H1 (cell line): ENCODE measurements around the gene SLAMF1. TPM values are rescaled to one million over a fixed set of nuclear protein-coding genes. Genes with fewer than 3 reads are reported as not detected.

Experiments used
- CTCF ChIA-PET: fragments of 300-600 bp; sonication (Branson Sonifier 250); formaldehyde crosslinking; loops from one replicate; lab custom pipeline; 2021; ENCODE audit not compliant: partially characterized antibody; lab: Charles Lee
- POLR2A ChIA-PET: fragments of 300-600 bp; sonication (Branson Sonifier 250); formaldehyde crosslinking; loops from one replicate; lab custom pipeline; 2021; ENCODE audit warnings: inconsistent platforms; ENCODE audit not compliant: partially characterized antibody; lab: Charles Lee
- DNase-seq, 2 experiments: peaks; one replicate each; pipeline versions ENCODE4 v3.0.0 to v3.0.0-alpha.2; 2010 to 2022; ENCODE audit warnings: low spot score in 2 of 2, low read depth in 1 of 2, mixed read lengths in 1 of 2
- FAIRE-seq: peaks from 2 replicates; lab custom pipeline; 2011; peaks lifted over from hg19 to GRCh38; lab: Jason Lieb, UNC
- H2AFZ ChIP-seq: 2 replicates; pipeline ENCODE4 v1.8.1; 2012; ENCODE audit warnings: low read length, inconsistent platforms
- H2AK5ac ChIP-seq: 2 replicates; pipeline ENCODE4 v1.6.1; 2013; ENCODE audit warnings: low read depth, low read length
- H2BK120ac ChIP-seq: replicated peaks from 2 replicates; pipeline ENCODE3; 2013; ENCODE audit warnings: low read depth, low read length, inconsistent platforms
- H2BK12ac ChIP-seq: 2 replicates; pipeline ENCODE4 v1.6.1; 2013; ENCODE audit warnings: low read depth, low read length
- H2BK15ac ChIP-seq: 2 replicates; pipeline ENCODE4 v1.6.1; 2013; ENCODE audit warnings: low read length
- H2BK20ac ChIP-seq: 2 replicates; pipeline ENCODE4 v1.6.1; 2013; ENCODE audit warnings: low read length
- H2BK5ac ChIP-seq: 2 replicates; pipeline ENCODE4 v1.6.1; 2013; ENCODE audit warnings: low read depth, low read length
- H3K14ac ChIP-seq: 2 replicates; pipeline ENCODE4 v1.6.1; 2013; ENCODE audit warnings: inconsistent platforms; ENCODE audit not compliant: insufficient read length
- H3K18ac ChIP-seq: 2 replicates; pipeline ENCODE4 v1.6.1; 2013; ENCODE audit warnings: low read length; ENCODE audit errors: extremely low read depth
- H3K23ac ChIP-seq: 2 replicates; pipeline ENCODE4 v1.6.1; 2013; ENCODE audit warnings: inconsistent platforms; ENCODE audit not compliant: insufficient read length
- H3K23me2 ChIP-seq: 2 replicates; pipeline ENCODE4 v1.6.1; 2013; ENCODE audit warnings: low read depth, low read length
- H3K27ac ChIP-seq: 2 replicates; pipeline ENCODE4 v1.6.1; 2011; ENCODE audit warnings: low read depth, low read length, inconsistent platforms
- H3K27me3 ChIP-seq, 4 experiments: replicated peaks in 1 of 4; 1 replicate in 1 of 4; 2 replicates in 3 of 4; pipeline versions ENCODE4 v1.6.1 to v1.8.1; 2011 to 2013; ENCODE audit warnings: low read length in 3 of 4, mild to moderate bottlenecking in 3 of 4, inconsistent platforms in 2 of 4, mixed read lengths in 2 of 4, moderate library complexity in 1 of 4; ENCODE audit not compliant: control insufficient read depth in 3 of 4, insufficient read depth in 3 of 4; ENCODE audit errors: extremely low read depth in 1 of 4
- H3K36me3 ChIP-seq, 4 experiments: 2 replicates each; pipeline versions ENCODE4 v1.6.1 to v1.8.1; 2011 to 2013; ENCODE audit warnings: mild to moderate bottlenecking in 4 of 4, low read length in 3 of 4, moderate library complexity in 2 of 4, control low read depth in 1 of 4, inconsistent platforms in 1 of 4; ENCODE audit not compliant: insufficient read depth in 4 of 4, control insufficient read depth in 2 of 4
- H3K4ac ChIP-seq: replicated peaks from 2 replicates; pipeline ENCODE3; 2013; ENCODE audit warnings: low read length, low read depth, mixed read lengths, inconsistent platforms; ENCODE audit not compliant: insufficient read length
- H3K4me1 ChIP-seq, 4 experiments: replicated peaks in 1 of 4; 1 replicate in 1 of 4; 2 replicates in 3 of 4; pipeline versions ENCODE4 v1.6.1 to v1.8.1; 2011 to 2013; ENCODE audit warnings: low read length in 3 of 4, inconsistent platforms in 2 of 4, mixed read lengths in 1 of 4; ENCODE audit not compliant: insufficient read depth in 4 of 4, control insufficient read depth in 3 of 4
- H3K4me2 ChIP-seq, 2 experiments: 2 replicates each; pipeline versions ENCODE4 v1.6.1 to v1.8.1; 2011 to 2013; ENCODE audit warnings: low read depth in 2 of 2, low read length in 2 of 2, control low read depth in 1 of 2, inconsistent platforms in 1 of 2, mild to moderate bottlenecking in 1 of 2; ENCODE audit not compliant: insufficient read depth in 1 of 2
- H3K4me3 ChIP-seq, 4 experiments: fragments of 200-600, 300-600 bp in 1 of 4; sonication (generic), shearing (Covaris generic), sonication (Bioruptor Twin) in 1 of 4; 2 replicates each; pipeline versions ENCODE4 v1.5.1 to v1.8.1; 2011 to 2016; ENCODE audit warnings: low read length in 4 of 4, low read depth in 3 of 4, control low read depth in 2 of 4, inconsistent platforms in 2 of 4, mild to moderate bottlenecking in 2 of 4, mixed read lengths in 1 of 4, moderate library complexity in 1 of 4; ENCODE audit not compliant: insufficient read depth in 2 of 4; ENCODE audit errors: extremely low read depth in 1 of 4
- H3K56ac ChIP-seq: replicated peaks from 2 replicates; pipeline ENCODE3; 2013; ENCODE audit warnings: low read depth, mild to moderate bottlenecking, mixed read lengths, low read length, inconsistent platforms; ENCODE audit not compliant: insufficient read length
- H3K79me1 ChIP-seq: 2 replicates; pipeline ENCODE4 v1.6.1; 2013; ENCODE audit warnings: low read depth, low read length, control low read depth
- H3K79me2 ChIP-seq, 2 experiments: 2 replicates each; pipeline versions ENCODE4 v1.6.1 to v1.8.1; 2012 to 2013; ENCODE audit warnings: low read length in 2 of 2, mild to moderate bottlenecking in 2 of 2, inconsistent platforms in 1 of 2; ENCODE audit not compliant: insufficient read depth in 2 of 2, control insufficient read depth in 1 of 2
- H3K9ac ChIP-seq, 4 experiments: replicated peaks in 1 of 4; 1 replicate in 1 of 4; 2 replicates in 3 of 4; pipeline versions ENCODE4 v1.6.1 to v1.8.1; 2011 to 2013; ENCODE audit warnings: low read depth in 3 of 4, low read length in 3 of 4, control low read depth in 2 of 4, mild to moderate bottlenecking in 2 of 4, moderate library complexity in 2 of 4, inconsistent platforms in 1 of 4; ENCODE audit errors: extremely low read depth in 1 of 4
- H3K9me3 ChIP-seq, 2 experiments: 2 replicates each; pipeline versions ENCODE4 v1.6.1 to v1.8.1; 2012 to 2013; ENCODE audit warnings: mild to moderate bottlenecking in 2 of 2, moderate library complexity in 2 of 2, control low read depth in 1 of 2, inconsistent platforms in 1 of 2, low read depth in 1 of 2, low read length in 1 of 2, mixed read lengths in 1 of 2; ENCODE audit not compliant: insufficient read depth in 2 of 2
- H4K20me1 ChIP-seq, 2 experiments: replicated peaks in 1 of 2; 2 replicates each; pipeline versions ENCODE3 to v1.8.1; 2011 to 2013; ENCODE audit warnings: inconsistent platforms in 2 of 2, low read length in 2 of 2, mild to moderate bottlenecking in 1 of 2; ENCODE audit not compliant: insufficient read depth in 2 of 2, control insufficient read depth in 1 of 2
- H4K5ac ChIP-seq: 2 replicates; pipeline ENCODE4 v1.6.1; 2013; ENCODE audit warnings: low read length, low read depth, mixed read lengths, inconsistent platforms; ENCODE audit not compliant: insufficient read length
- H4K8ac ChIP-seq: 2 replicates; pipeline ENCODE4 v1.8.0; 2013; ENCODE audit warnings: mild to moderate bottlenecking, moderate library complexity, low read length, inconsistent platforms; ENCODE audit not compliant: insufficient read depth; ENCODE audit errors: extremely low read depth
- H4K91ac ChIP-seq: replicated peaks from 2 replicates; pipeline ENCODE3; 2013; ENCODE audit warnings: low read length, mixed read lengths, inconsistent platforms; ENCODE audit not compliant: insufficient read length
- CTBP2 ChIP-seq: IDR thresholded peaks from 2 replicates; pipeline ENCODE4 v1.7.0; 2011; ENCODE audit warnings: borderline replicate concordance, mild to moderate bottlenecking, moderate library complexity, mixed read lengths, low read length; ENCODE audit not compliant: insufficient read depth, insufficient read length
- EGR1 ChIP-seq: IDR thresholded peaks from 2 replicates; pipeline ENCODE4 v1.6.1; 2011; ENCODE audit warnings: low read depth, low read length, borderline replicate concordance
- NRF1 ChIP-seq: IDR thresholded peaks from 2 replicates; pipeline ENCODE4 v1.6.1; 2011; ENCODE audit warnings: mild to moderate bottlenecking, low read depth, low read length, improper control_type of control experiment
- RNF2 ChIP-seq: fragments of 200-900, 300-1000 bp; sonication (generic); IDR thresholded peaks from 2 replicates; pipeline ENCODE4 v1.7.1; 2016; ENCODE audit warnings: borderline replicate concordance, low read depth, mild to moderate bottlenecking, antibody characterized with exemption, low read length; ENCODE audit not compliant: poor library complexity, severe bottlenecking; ENCODE audit errors: missing control alignments
- WGBS, 2 experiments: shearing (Covaris generic) in 1 of 2; methylation state at CpG; one replicate each; pipeline versions ENCODE4 v1.1.6 to v1.1.7; 2013 to 2015; ENCODE audit warnings: low lambda C conversion rate in 2 of 2, mixed read lengths in 2 of 2, inconsistent platforms in 1 of 2, low coverage in 1 of 2, missing lambda C conversion rate in 1 of 2; ENCODE audit not compliant: insufficient replicate concordance in 2 of 2, insufficient coverage in 1 of 2, insufficient read length in 1 of 2; ENCODE audit errors: extremely low coverage in 1 of 2, missing lambda C conversion rate in 1 of 2; 5-methylcytosine and 5-hydroxymethylcytosine counted together
- polyA plus RNA-seq, 7 experiments: library from polyadenylated mRNA; depleted of rRNA in 3 of 7; stranded (reverse) in 5 of 7; unstranded in 2 of 7; fragments of >200 nt in 5 of 7; fragments of 200-250 nt in 2 of 7; gene quantifications; 1 replicate in 5 of 7; 2 replicates in 1 of 7; 4 replicates in 1 of 7; pipeline versions ENCODE4 v1.2.1 to v1.2.3, GENCODE V29; 2011 to 2013; ENCODE audit warnings: missing spikeins in 2 of 7, mixed read lengths in 2 of 7
- total RNA-seq: library from RNA; stranded (reverse); fragmentation: NEBNext Ultra II Directional; extraction: Animal tissue kit (Norgen Biotek cat#: 25700); gene quantifications from 2 replicates; pipeline ENCODE4 v1.2.1, GENCODE V29; 2021

SLAMF1 gene
- total and polyA plus RNA-seq, 2 of the 8 experiments (the other 6 are each of a cell fraction or from before 2014, with no cell fraction given), result not detected

DNA sequence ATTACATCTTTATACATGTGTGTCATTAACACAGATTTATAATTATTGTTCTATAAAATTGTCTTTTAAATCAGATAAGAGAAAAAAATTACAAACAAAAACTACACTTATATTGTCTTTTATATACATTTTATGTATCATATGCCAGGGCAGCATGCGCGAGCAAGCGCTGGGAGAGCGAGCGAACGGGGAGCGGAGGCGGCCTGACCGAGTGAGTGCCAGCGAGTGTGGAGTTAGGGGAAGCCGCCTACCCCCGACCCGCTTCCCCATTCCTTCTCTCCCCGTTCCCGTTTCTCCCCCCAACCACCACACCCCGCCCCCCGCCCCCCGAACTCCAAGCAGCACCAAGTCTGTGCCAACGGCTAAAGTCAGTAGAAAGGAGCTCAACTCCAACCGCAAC lies 23.0 kb upstream of the SLAMF1 start:
- Histone ChIP-seq H2AK5ac (no peak overlapping the region), H3K4me3 (no peak overlapping the region), H4K8ac (no peak overlapping the region; the same call in 1 of the 2 replicates), H3K14ac (no peak overlapping the region), H2AFZ (no peak overlapping the region), H3K4ac (no peak overlapping the region), H3K23ac (no peak overlapping the region), H3K27me3 (no peaks in the 10 kb centered on the region), H3K56ac (no peak overlapping the region), H2BK5ac (no peak overlapping the region), H3K23me2 (no peaks in the 10 kb centered on the region; the same call in 1 of the 2 replicates), H2BK15ac (no peak overlapping the region), H2BK120ac (peak overlapping the region; percentile 55), H3K4me1 (peaks cover 16 to 23% (median 18%) of the 10 kb centered on the region in 4 experiments), H3K9ac (no peak overlapping the region), H3K9me3 (peaks cover 4 to 5% of the 10 kb centered on the region in 2 experiments; a peak in 3 of 4 replicates), H3K79me1 (no peaks in the 10 kb centered on the region), H2BK20ac (no peak overlapping the region), H3K4me2 (no peak overlapping the region), H4K5ac (no peak overlapping the region), H3K36me3 (no peaks in the 10 kb centered on the region; a peak in 1 of 8 replicates), H4K20me1 (no peaks in the 10 kb centered on the region), H2BK12ac (no peak overlapping the region), H3K27ac (no peak overlapping the region), H4K91ac (no peak overlapping the region), H3K18ac (no peak overlapping the region), H3K79me2 (no peaks in the 10 kb centered on the region)
- TF ChIP-seq NRF1, result no peak
- TF ChIP-seq CTBP2, result no peak
- TF ChIP-seq EGR1, result no peak
- TF ChIP-seq RNF2, result no peak
- DNase-seq (no peak), FAIRE-seq (no peak)
- ChIA-PET CTCF (interaction anchor here (3.1 kb wide), 1 partner anchor 11 kb away, joined by 11 read pairs; no protein-coding TSS in a partner anchor), POLR2A (no interaction called here)
- WGBS, 2 experiments, result 91% methylated on average over 14 of the region's 20 CpGs; no CpG with 5 or more reads in 1 of the 2 experiments
